ENCODE measurements around the gene BHLHE40.

Gene BHLHE40

DNA sequence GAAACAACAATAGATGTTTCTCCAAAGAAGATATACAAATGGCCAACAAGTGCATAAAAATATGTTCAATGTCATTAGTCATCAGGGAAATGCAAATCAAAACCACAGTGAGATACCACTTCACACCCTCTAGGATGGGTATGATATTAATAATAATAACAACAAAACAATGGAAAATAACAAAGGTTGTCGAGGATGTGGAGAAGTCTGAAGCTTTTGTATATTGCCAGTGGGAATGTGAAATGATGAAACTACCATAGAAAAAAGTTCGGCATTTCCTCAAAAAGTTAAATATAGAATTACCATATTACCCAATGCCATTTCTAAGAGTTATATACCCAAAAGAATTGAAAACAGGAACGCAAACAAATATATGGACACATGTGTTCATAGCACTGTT is 10.8 kb downstream of the BHLHE40 start:
- Histone ChIP-seq H3K36me3 (ENCODE audit: control insufficient read depth, insufficient read depth, low read length) (no peaks in the 10 kb centered on the region), H3K27me3 (ENCODE audit: control insufficient read depth, insufficient read depth, low read length, poor library complexity, severe bottlenecking) (peaks cover 25% of the 10 kb centered on the region), H3K9me3 (ENCODE audit: control insufficient read depth, low read length) (no peaks in the 10 kb centered on the region), H3K27ac (ENCODE audit: insufficient read depth, low read depth, low read length, poor library complexity, severe bottlenecking) (no peak overlapping the region), H3K4me3 (ENCODE audit: insufficient read depth, low read depth, low read length) (no peak overlapping the region), H3K4me1 (ENCODE audit: control insufficient read depth, insufficient read depth, low read length) (no peaks in the 10 kb centered on the region)
- WGBS, 2 experiments, result 83 to 94% methylated on average over 2 of the region's 3 CpGs

GRCh38 chr3:4992118-4992517 is 12.9 kb downstream of the BHLHE40 start:
- Histone ChIP-seq H3K9me3 (ENCODE audit: control insufficient read depth, low read length) (no peaks in the 10 kb centered on the region), H3K27ac (ENCODE audit: insufficient read depth, low read depth, low read length, poor library complexity, severe bottlenecking) (no peak overlapping the region), H3K36me3 (ENCODE audit: control insufficient read depth, insufficient read depth, low read length) (no peaks in the 10 kb centered on the region), H3K27me3 (ENCODE audit: control insufficient read depth, insufficient read depth, low read length, poor library complexity, severe bottlenecking) (peaks cover 5% of the 10 kb centered on the region), H3K4me1 (ENCODE audit: control insufficient read depth, insufficient read depth, low read length) (no peaks in the 10 kb centered on the region), H3K4me3 (ENCODE audit: insufficient read depth, low read depth, low read length) (no peak overlapping the region)
- 87 to 93% methylated on average over 4 to 5 of the region's 6 CpGs for WGBS, 2 experiments

GRCh38 chr3:4993276-4994143 is 14.3 kb downstream of the BHLHE40 start:
- Histone ChIP-seq H3K27ac (ENCODE audit: insufficient read depth, low read depth, low read length, poor library complexity, severe bottlenecking) (no peak overlapping the region), H3K36me3 (ENCODE audit: control insufficient read depth, insufficient read depth, low read length) (no peaks in the 10 kb centered on the region)
- WGBS, 2 experiments, result 92 to 96% methylated on average over 4 of the region's 4 CpGs

DNA sequence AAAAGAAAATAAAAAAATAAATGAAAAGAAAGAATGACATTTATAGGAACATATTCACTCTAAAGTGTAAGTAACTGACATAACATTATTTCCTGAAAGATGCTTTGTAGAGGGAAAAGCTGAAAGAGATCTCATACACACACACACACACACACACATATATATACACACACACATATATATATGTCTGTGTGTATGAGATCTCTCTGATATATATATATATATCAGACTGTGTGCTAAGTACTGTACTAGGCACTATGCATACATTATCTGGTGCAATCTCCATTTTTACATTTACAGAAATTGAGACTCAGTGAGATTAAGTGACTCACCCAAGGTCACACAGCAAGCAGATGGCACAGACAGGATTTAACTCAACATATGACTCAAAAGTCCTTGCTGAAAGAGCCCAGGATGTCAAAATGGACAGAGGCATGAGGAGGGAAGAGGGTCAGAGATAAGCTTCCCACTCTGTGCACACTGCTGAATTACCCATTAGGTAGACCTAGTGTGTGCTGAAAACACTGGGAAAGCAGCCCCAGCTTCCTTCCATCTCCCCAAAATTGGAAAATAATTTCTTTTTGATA is 15.0 kb downstream of the BHLHE40 start:
- Histone ChIP-seq H3K9me3 (ENCODE audit: control insufficient read depth, low read length) (no peaks in the 10 kb centered on the region), H3K36me3 (ENCODE audit: control insufficient read depth, insufficient read depth, low read length) (no peaks in the 10 kb centered on the region), H3K27me3 (ENCODE audit: control insufficient read depth, insufficient read depth, low read length, poor library complexity, severe bottlenecking) (no peaks in the 10 kb centered on the region), H3K27ac (ENCODE audit: insufficient read depth, low read depth, low read length, poor library complexity, severe bottlenecking) (no peak overlapping the region), H3K4me1 (ENCODE audit: control insufficient read depth, insufficient read depth, low read length) (no peaks in the 10 kb centered on the region), H3K4me3 (ENCODE audit: insufficient read depth, low read depth, low read length) (no peak overlapping the region)

More at GRCh38 chr3:4993276-4994143, 14.3 kb downstream of the BHLHE40 start:
- Histone ChIP-seq H3K4me3 (ENCODE audit: insufficient read depth, low read depth, low read length) (no peak overlapping the region), H3K27me3 (ENCODE audit: control insufficient read depth, insufficient read depth, low read length, poor library complexity, severe bottlenecking) (no peaks in the 10 kb centered on the region), H3K9me3 (ENCODE audit: control insufficient read depth, low read length) (no peaks in the 10 kb centered on the region), H3K4me1 (ENCODE audit: control insufficient read depth, insufficient read depth, low read length) (no peaks in the 10 kb centered on the region)

- Histone ChIP-seq H3K27ac (ENCODE audit: insufficient read depth, low read depth, low read length, poor library complexity, severe bottlenecking) (no peak overlapping the region), H3K27me3 (ENCODE audit: control insufficient read depth, insufficient read depth, low read length, poor library complexity, severe bottlenecking) (no peaks in the 10 kb centered on the region), H3K9me3 (ENCODE audit: control insufficient read depth, low read length) (no peaks in the 10 kb centered on the region), H3K4me1 (ENCODE audit: control insufficient read depth, insufficient read depth, low read length) (no peaks in the 10 kb centered on the region), H3K4me3 (ENCODE audit: insufficient read depth, low read depth, low read length) (no peak overlapping the region), H3K36me3 (ENCODE audit: control insufficient read depth, insufficient read depth, low read length) (no peaks in the 10 kb centered on the region)
- 83% methylated on average over 11 of the region's 11 CpGs for WGBS, 2 experiments
These were observed 15.7 kb downstream of the BHLHE40 start for GRCh38 chr3:4994823-4995499.

- Histone ChIP-seq H3K27ac (ENCODE audit: insufficient read depth, low read depth, low read length, poor library complexity, severe bottlenecking) (no peak overlapping the region), H3K36me3 (ENCODE audit: control insufficient read depth, insufficient read depth, low read length) (no peaks in the 10 kb centered on the region), H3K4me1 (ENCODE audit: control insufficient read depth, insufficient read depth, low read length) (no peaks in the 10 kb centered on the region), H3K27me3 (ENCODE audit: control insufficient read depth, insufficient read depth, low read length, poor library complexity, severe bottlenecking) (no peaks in the 10 kb centered on the region), H3K9me3 (ENCODE audit: control insufficient read depth, low read length) (no peaks in the 10 kb centered on the region), H3K4me3 (ENCODE audit: insufficient read depth, low read depth, low read length) (no peak overlapping the region)
- 85 to 86% methylated on average over 9 of the region's 9 CpGs for WGBS, 2 experiments
These were observed 16.3 kb downstream of the BHLHE40 start for GRCh38 chr3:4995500-4996053.

DNA sequence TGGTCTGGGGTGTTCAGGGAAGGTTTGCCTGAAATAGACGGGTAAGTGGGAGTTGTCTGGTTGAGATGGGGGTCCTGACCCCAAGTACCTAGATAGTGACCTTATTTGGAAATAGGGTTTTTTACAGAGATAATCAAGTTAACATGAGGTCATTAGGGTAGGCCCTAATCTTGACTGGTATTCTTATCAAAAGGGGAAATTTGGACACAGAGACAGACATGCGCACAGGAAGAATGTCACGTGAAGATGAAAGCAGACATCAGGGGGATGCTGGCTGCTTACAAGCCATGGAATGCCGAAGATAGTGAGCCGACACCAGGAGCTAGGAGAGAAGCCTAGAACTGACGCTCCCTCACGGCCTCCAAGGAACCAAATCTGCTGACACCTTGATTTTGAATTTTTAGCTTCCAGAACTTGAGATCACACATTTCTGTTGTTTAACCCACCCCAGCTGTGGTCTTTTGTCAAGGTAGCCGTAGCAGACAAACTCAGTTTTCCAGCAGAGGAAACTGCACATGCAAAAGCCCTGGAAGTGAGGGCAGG is 17.1 kb downstream of the BHLHE40 start:
- H3K4me3 ChIP-seq (ENCODE audit: insufficient read depth, low read depth, low read length), result no peak overlapping the region
- H3K27me3 ChIP-seq (ENCODE audit: control insufficient read depth, insufficient read depth, low read length, poor library complexity, severe bottlenecking), result no peaks in the 10 kb centered on the region
- no peak overlapping the region for H3K27ac ChIP-seq (ENCODE audit: insufficient read depth, low read depth, low read length, poor library complexity, severe bottlenecking)
- no peaks in the 10 kb centered on the region for H3K36me3 ChIP-seq (ENCODE audit: control insufficient read depth, insufficient read depth, low read length)
- WGBS, 2 experiments, result 89 to 91% methylated on average over 8 of the region's 8 CpGs
- H3K4me1 ChIP-seq (ENCODE audit: control insufficient read depth, insufficient read depth, low read length), result no peaks in the 10 kb centered on the region
- H3K9me3 ChIP-seq (ENCODE audit: control insufficient read depth, low read length), result no peaks in the 10 kb centered on the region

DNA sequence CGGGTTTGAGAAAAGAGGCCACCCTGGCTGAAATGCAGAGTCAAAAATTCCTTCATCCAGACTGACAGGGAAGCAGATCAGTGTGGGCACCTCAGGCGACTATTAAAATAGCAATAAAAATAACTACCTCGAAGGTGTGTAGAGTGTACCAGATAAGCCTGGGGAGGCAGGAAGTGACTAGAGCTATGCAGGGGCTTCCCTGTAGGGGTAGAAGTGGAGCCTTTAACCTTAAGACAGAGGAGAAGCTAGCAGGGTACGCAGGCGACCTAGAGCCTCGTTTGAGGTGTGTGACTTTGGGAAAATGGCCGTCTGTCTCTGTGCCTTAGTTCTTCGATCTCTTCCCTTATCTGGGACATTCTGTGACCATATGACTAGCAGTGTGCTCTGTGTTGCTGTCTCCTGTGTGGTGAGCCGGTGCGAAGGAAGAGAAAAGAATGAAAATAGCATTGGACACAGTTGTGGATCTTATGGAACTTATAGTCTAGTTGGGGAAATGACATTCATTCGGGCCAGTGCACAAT is 17.6 kb downstream of the BHLHE40 start:
- no peak overlapping the region for H3K4me3 ChIP-seq (ENCODE audit: insufficient read depth, low read depth, low read length)
- WGBS, 2 experiments, result 90 to 92% methylated on average over 11 of the region's 11 CpGs
- no peak overlapping the region for H3K27ac ChIP-seq (ENCODE audit: insufficient read depth, low read depth, low read length, poor library complexity, severe bottlenecking)
- no peaks in the 10 kb centered on the region for H3K9me3 ChIP-seq (ENCODE audit: control insufficient read depth, low read length)
- no peaks in the 10 kb centered on the region for H3K27me3 ChIP-seq (ENCODE audit: control insufficient read depth, insufficient read depth, low read length, poor library complexity, severe bottlenecking)
- no peaks in the 10 kb centered on the region for H3K4me1 ChIP-seq (ENCODE audit: control insufficient read depth, insufficient read depth, low read length)
- H3K36me3 ChIP-seq (ENCODE audit: control insufficient read depth, insufficient read depth, low read length), result no peaks in the 10 kb centered on the region

DNA sequence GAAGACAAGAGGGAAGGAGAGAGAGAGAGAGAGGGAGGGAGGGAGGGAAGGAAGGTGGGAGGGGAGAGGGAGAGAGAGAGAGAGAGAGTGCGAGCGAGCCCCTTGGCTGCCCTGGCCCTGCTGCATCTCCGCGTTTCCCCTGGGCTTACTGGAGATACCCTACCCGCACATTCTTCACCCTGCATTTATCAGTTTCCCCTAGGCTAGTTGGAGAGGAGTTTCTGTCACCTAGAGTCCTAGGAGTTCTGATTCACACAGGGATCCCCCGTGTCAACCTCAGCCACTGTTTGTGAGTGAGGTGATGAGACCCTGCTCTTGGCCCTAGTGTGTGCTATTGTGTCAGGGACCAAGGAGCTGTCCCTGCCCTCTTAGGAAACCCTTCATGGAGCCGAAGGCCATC is 18.7 kb downstream of the BHLHE40 start:
- no peak overlapping the region for H3K27ac ChIP-seq (ENCODE audit: insufficient read depth, low read depth, low read length, poor library complexity, severe bottlenecking)
- H3K4me3 ChIP-seq (ENCODE audit: insufficient read depth, low read depth, low read length), result no peak overlapping the region
- H3K27me3 ChIP-seq (ENCODE audit: control insufficient read depth, insufficient read depth, low read length, poor library complexity, severe bottlenecking), result no peaks in the 10 kb centered on the region
- 77 to 80% methylated on average over 6 to 7 of the region's 7 CpGs for WGBS, 2 experiments
- no peaks in the 10 kb centered on the region for H3K9me3 ChIP-seq (ENCODE audit: control insufficient read depth, low read length)
- H3K4me1 ChIP-seq (ENCODE audit: control insufficient read depth, insufficient read depth, low read length), result no peaks in the 10 kb centered on the region
- H3K36me3 ChIP-seq (ENCODE audit: control insufficient read depth, insufficient read depth, low read length), result no peaks in the 10 kb centered on the region

Measured in ectodermal cell (in vitro differentiated cells).